Epithelial cell of esophagus (primary cell): Measurements from ENCODE around the gene TUBGCP6.

ENCODE experiments used
- DNase-seq: peaks from one replicate; pipeline ENCODE4 v3.0.0; 2010; ENCODE audit warnings: low read depth
- H3K4me3 ChIP-seq: 2 replicates; pipeline ENCODE4 v1.5.1; 2011; ENCODE audit warnings: mild to moderate bottlenecking, low read length, control low read depth
- TF ChIP-seq, protein P1 (sequence below): IDR thresholded peaks from 2 replicates; pipeline ENCODE4 v1.5.1; 2011; ENCODE audit warnings: low read depth, mild to moderate bottlenecking, low read length, control low read depth, inconsistent platforms; ENCODE audit not compliant: insufficient read depth; ENCODE audit errors: missing control alignments

TUBGCP6 gene

DNA sequence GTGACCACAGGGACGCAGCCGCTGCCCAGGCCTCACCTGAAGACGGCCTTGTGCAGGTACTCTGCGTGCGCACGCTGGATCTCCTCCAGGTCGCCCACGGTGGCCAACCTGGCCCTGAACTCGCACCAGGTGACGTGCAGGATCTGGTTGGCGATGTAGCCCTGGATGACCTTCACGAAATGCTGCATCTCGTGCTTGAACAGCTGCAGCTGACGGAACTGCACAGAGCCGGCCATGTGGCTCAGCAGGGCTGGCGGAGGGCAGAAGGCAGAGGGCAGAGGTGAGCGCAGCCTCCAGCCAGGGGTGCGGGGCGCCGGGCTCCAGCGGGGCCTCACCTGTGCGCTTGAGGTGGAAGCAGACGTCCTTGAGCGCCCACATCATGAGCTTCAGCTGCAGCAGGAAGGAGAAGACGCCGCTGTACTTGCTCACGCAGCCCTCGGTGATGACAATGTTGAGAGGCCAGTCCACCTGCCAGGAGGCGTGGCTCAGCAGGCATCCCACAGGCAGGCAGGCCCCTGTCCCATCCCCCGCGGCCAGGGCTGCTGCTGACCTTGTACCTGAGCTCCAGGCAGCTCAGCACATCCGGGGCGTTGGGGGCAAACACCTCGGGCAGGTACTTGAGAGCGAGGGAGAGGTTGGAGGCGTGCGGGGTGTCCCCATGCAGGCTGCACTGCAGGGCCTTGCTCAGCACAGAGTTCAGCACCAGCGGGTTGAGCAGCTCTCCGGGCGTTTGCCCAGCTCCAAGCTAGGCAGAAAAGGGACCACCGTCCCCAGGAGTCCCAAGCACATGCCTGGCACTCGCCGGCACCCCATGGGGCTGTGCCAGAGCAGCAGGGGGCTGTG lies 26.4 kb downstream of the TUBGCP6 start:
- DNase-seq = peak; percentile 42
- no peak overlapping the region for H3K4me3 ChIP-seq
- TF ChIP-seq, protein P1, sequence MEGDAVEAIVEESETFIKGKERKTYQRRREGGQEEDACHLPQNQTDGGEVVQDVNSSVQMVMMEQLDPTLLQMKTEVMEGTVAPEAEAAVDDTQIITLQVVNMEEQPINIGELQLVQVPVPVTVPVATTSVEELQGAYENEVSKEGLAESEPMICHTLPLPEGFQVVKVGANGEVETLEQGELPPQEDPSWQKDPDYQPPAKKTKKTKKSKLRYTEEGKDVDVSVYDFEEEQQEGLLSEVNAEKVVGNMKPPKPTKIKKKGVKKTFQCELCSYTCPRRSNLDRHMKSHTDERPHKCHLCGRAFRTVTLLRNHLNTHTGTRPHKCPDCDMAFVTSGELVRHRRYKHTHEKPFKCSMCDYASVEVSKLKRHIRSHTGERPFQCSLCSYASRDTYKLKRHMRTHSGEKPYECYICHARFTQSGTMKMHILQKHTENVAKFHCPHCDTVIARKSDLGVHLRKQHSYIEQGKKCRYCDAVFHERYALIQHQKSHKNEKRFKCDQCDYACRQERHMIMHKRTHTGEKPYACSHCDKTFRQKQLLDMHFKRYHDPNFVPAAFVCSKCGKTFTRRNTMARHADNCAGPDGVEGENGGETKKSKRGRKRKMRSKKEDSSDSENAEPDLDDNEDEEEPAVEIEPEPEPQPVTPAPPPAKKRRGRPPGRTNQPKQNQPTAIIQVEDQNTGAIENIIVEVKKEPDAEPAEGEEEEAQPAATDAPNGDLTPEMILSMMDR = no peak

- TF ChIP-seq, protein P1 = no peak
- no peak overlapping the region for H3K4me3 ChIP-seq
Observed at GRCh38 chr22:50217543-50218152, 27.2 kb downstream of the TUBGCP6 start.

DNA sequence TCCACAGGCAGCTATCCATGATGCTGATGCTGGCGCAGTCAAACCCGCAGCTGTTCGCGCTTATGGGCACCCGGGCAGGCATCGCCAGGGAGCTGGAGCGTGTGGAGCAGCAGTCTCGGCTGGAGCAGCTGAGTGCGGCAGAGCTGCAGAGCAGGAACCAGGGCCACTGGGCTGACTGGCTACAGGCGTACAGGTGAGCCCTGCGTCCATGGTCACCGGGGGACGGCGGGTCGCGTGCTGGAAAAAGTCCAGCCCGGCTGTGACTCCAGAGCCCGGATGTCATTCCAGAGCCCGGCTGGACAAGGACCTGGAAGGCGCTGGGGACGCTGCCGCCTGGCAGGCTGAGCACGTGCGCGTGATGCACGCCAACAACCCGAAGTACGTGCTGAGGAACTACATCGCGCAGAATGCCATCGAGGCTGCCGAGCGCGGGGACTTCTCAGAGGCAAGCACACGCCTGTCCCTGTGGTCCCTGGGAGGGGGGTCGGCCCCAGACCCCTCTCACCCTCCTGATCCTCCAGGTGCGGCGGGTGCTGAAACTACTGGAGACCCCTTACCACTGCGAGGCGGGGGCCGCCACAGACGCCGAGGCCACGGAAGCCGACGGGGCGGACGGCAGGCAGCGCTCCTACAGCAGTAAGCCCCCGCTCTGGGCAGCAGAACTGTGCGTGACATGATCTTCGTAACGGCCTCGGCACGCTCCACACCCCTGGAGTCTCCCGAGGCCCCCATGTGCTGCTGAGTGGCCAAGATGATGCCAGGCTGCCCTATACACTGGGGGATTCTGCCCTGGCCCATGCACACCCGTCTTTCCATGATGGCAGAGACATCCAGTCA lies 27.9 kb downstream of the TUBGCP6 start:
- TF ChIP-seq, protein P1 = no peak
- no peak overlapping the region for H3K4me3 ChIP-seq
- no peak for DNase-seq

More at GRCh38 chr22:50217543-50218152, 27.2 kb downstream of the TUBGCP6 start:
- DNase-seq = no peak

DNA sequence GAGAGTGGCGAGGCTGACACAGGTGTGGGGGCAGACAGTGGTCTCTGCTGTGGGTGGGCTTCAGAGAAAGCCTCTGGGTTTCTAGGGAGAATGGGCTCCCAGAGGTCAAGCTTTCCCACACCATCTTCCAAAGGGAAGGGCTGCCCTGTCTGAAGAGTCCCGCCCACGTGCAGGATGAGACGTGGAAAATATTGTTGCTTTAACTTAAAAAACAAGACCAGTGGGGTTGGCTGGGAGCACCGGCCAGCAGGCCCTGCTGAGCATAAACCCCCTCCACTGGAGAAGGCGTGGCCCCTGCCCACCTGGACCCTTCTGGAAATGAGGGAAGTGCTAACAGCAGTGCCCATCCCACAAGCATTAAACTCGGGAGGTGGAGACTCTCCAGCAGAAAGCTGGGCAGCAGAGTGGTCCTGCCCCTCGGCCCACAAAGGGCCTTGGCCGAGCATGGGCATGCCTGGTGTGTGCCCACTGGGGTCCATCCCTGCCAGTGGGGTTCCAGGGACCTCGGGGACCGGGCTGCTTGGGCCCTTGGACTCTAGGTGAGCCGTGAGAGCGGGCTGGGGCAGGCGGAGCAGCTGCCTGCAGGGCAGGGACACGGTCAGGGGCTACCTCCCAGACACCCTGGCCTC lies 28.7 kb downstream of the TUBGCP6 start:
- DNase-seq = no peak
- no peak overlapping the region for H3K4me3 ChIP-seq
- TF ChIP-seq, protein P1 = no peak

DNA sequence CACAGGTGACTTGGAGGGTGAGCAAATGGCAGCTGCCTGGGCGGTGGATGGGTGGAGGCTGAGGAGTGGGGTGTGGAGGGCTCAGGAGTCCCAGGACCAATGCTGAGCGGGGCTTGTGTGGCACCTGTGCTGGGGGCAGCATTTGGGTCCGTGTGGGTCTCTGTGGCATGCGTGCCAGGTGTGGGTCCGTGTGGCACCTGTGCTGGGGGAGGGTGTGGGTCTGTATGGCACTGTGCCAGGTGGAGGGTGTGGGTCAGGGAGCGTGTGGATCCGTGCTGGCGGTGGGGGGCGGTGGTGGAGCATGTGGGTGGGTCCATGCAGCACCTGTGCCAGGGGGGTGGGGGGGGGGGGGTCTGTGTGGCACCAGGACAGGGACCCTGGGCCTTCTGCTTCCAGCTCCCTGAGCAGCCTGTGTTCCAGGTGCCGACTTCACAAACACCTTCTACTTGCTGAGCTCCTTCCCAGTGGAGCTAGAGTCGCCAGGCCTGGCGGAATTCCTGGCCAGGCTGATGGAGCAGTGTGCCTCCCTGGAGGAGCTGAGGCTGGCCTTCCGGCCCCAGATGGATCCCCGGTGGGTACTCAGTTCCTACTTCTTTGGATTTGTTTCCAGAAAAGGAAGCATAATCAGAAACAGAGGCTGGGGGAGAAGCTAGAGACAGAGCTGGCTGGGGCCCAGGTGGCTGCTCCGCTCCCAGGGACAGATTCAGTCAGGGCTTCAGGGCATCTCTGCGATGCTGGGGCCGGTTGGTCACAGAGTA lies 29.3 kb downstream of the TUBGCP6 start:
- TF ChIP-seq, protein P1 = no peak
- no peak overlapping the region for H3K4me3 ChIP-seq
- no peak for DNase-seq

DNA sequence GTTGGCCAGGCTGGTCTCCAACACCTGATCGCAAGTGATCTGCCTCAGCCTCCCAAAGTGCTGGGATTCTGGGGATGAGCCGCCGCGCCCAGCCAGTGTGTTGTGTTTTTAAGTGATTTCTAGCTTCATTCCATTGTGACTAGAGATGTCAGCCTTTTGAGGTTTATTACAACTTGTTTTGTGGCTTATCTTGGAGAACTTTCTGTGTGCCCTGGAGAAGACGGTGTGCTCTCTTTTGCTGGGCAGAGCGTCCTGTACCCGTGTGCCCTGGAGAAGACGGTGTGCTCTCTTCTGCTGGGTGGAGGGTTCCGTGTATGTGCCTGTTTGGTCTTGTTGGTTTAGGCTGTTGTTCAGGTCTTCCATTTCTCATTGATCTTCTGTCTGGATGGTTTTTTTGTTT lies 31.6 kb downstream of the TUBGCP6 start:
- TF ChIP-seq, protein P1 = no peak
- no peak overlapping the region for H3K4me3 ChIP-seq
- DNase-seq = no peak
